K562 (cell line): ENCODE results near the gene SPRING1. TPM values are rescaled to one million over a fixed set of nuclear protein-coding genes. Genes with fewer than 3 reads are reported as not detected.

ENCODE experiments used
- ATAC-seq: fragments of 200-7000 bp; cut with Tn5 transposase; 3 replicates; pipeline ENCODE4 v1.9.1; 2020; ENCODE audit warnings: moderate library complexity
- BruUV-seq: library from RNA; stranded (reverse); fragments of 400-500 nt; replicated peaks from 2 replicates; lab custom pipeline; 2021; lab: Mats Ljungman, UMichigan
- CTCF ChIA-PET: fragments of 300-600 bp; formaldehyde crosslinking; extraction: SDS; loops from one replicate; lab custom pipeline; 2021; ENCODE audit warnings: low intra/inter-chr PET ratio; lab: Yijun Ruan, JAX
- POLR2A ChIA-PET: fragments of 300-600, 350-650 bp; sonication (Branson Sonifier 250); formaldehyde crosslinking; extraction: SDS; loops from one replicate; lab custom pipeline; 2021; ENCODE audit warnings: antibody characterized with exemption, inconsistent platforms; lab: Yijun Ruan, JAX
- DNase-seq, 4 experiments: peaks; one replicate each; pipeline versions ENCODE4 v3.0.0 to v3.0.0-alpha.2; 2011 to 2018; ENCODE audit warnings: low spot score in 3 of 4, mixed read lengths in 3 of 4; ENCODE audit errors: extremely low read depth in 1 of 4
- FAIRE-seq: peaks from 2 replicates; lab custom pipeline; 2011; peaks lifted over from hg19 to GRCh38; lab: Jason Lieb, UNC
- H2AFZ ChIP-seq: 2 replicates; pipeline ENCODE4 v1.6.0; 2011; ENCODE audit warnings: low read depth, low read length, control low read depth, inconsistent platforms
- H3K27ac ChIP-seq: fragments of 200-600 bp; 3 replicates; pipeline ENCODE4 v1.8.0; 2011; ENCODE audit warnings: low read depth, mild to moderate bottlenecking, control low read depth, inconsistent platforms, low read length, moderate library complexity, mixed read lengths; ENCODE audit errors: extremely low read depth
- H3K27me3 ChIP-seq, 2 experiments: fragments of 300-600 bp in 1 of 2; 2 replicates in 1 of 2; 3 replicates in 1 of 2; pipeline versions ENCODE4 v1.6.0 to v1.8.0; 2011; ENCODE audit warnings: inconsistent platforms in 2 of 2, low read length in 2 of 2, mild to moderate bottlenecking in 1 of 2, mixed read lengths in 1 of 2, moderate library complexity in 1 of 2; ENCODE audit not compliant: control insufficient read depth in 2 of 2, insufficient read depth in 2 of 2
- H3K36me3 ChIP-seq: fragments of 300-600 bp; 3 replicates; pipeline ENCODE4 v1.8.0; 2011; ENCODE audit warnings: mild to moderate bottlenecking, low read length, inconsistent platforms; ENCODE audit not compliant: control insufficient read depth, insufficient read depth
- H3K4me1 ChIP-seq, 2 experiments: fragments of 200-600 bp in 1 of 2; replicated peaks in 1 of 2; 2 replicates in 1 of 2; 3 replicates in 1 of 2; pipeline versions ENCODE4 v1.5.1 to v1.8.0; 2011; ENCODE audit warnings: inconsistent platforms in 2 of 2, low read length in 2 of 2, mild to moderate bottlenecking in 1 of 2, mixed read lengths in 1 of 2, moderate library complexity in 1 of 2; ENCODE audit not compliant: control insufficient read depth in 2 of 2, insufficient read depth in 2 of 2
- H3K4me2 ChIP-seq: 2 replicates; pipeline ENCODE4 v1.6.1; 2011; ENCODE audit warnings: low read length, control low read depth, inconsistent platforms, mixed read lengths; ENCODE audit not compliant: insufficient read depth
- H3K4me3 ChIP-seq: fragments of 200-600 bp; sonication (generic), shearing (Covaris generic); 2 replicates; pipeline ENCODE4 v1.5.1; 2016; ENCODE audit warnings: control low read depth, inconsistent platforms
- H3K79me2 ChIP-seq: fragments of 200-600 bp; 3 replicates; pipeline ENCODE4 v1.8.0; 2011; ENCODE audit warnings: low read length, inconsistent platforms; ENCODE audit not compliant: control insufficient read depth, insufficient read depth
- H3K9ac ChIP-seq, 2 experiments: 2 replicates each; pipeline versions ENCODE4 v1.6.0 to v1.6.1; 2011; ENCODE audit warnings: low read depth in 2 of 2, low read length in 2 of 2, control low read depth in 1 of 2, inconsistent platforms in 1 of 2, mild to moderate bottlenecking in 1 of 2, mixed read lengths in 1 of 2; ENCODE audit not compliant: insufficient read depth in 1 of 2
- H3K9me1 ChIP-seq: one replicate; pipeline ENCODE4 v1.6.0; 2011; ENCODE audit warnings: inconsistent platforms, mild to moderate bottlenecking, low read length, moderate library complexity; ENCODE audit not compliant: control insufficient read depth, insufficient read depth
- H3K9me3 ChIP-seq: replicated peaks from 2 replicates; pipeline ENCODE4 v1.5.1; 2011; ENCODE audit warnings: low read depth, low read length, inconsistent platforms; ENCODE audit not compliant: control insufficient read depth, insufficient read depth
- H4K20me1 ChIP-seq: replicated peaks from 2 replicates; pipeline ENCODE4 v1.6.1; 2011; ENCODE audit warnings: low read length, inconsistent platforms, mixed read lengths; ENCODE audit not compliant: control insufficient read depth, insufficient read depth
- CBX5 ChIP-seq: IDR thresholded peaks from 2 replicates; pipeline ENCODE4 v1.6.1; 2014; ENCODE audit warnings: low read depth, borderline replicate concordance
- GABPA ChIP-seq: fragments of 200-800 bp; sonication (Bioruptor generic); conservative IDR thresholded peaks from 2 replicates; pipeline ENCODE4 v1.6.1; 2016; ENCODE audit warnings: low read depth, missing genetic modification characterization, missing compliant biosample characterization
- GATAD2A ChIP-seq: fragments of 450-650 bp; IDR thresholded peaks from 2 replicates; pipeline ENCODE4 v1.6.1; 2017
- KDM1A ChIP-seq, 2 experiments: fragments of 450-650 bp; IDR thresholded peaks; 2 replicates each; pipeline ENCODE4 v1.6.1; 2016; ENCODE audit warnings: mild to moderate bottlenecking in 2 of 2
- NCOA4 ChIP-seq: fragments of 450-650 bp; IDR thresholded peaks from 2 replicates; pipeline ENCODE4 v1.6.1; 2018; ENCODE audit warnings: mild to moderate bottlenecking; ENCODE audit not compliant: partially characterized antibody
- NRF1 ChIP-seq, 2 experiments: fragments of 450-650 bp; IDR thresholded peaks in 1 of 2; conservative IDR thresholded peaks in 1 of 2; 2 replicates each; pipeline ENCODE4 v1.6.1; 2014; ENCODE audit warnings: mild to moderate bottlenecking in 2 of 2
- PHF8 ChIP-seq: fragments of 200-600 bp; sonication (generic); IDR thresholded peaks from 2 replicates; pipeline ENCODE4 v1.6.1; 2012; ENCODE audit warnings: mixed run types, mild to moderate bottlenecking, inconsistent platforms, low read length, moderate library complexity, borderline replicate concordance
- RB1 ChIP-seq: fragments of 450-650 bp; IDR thresholded peaks from 2 replicates; pipeline ENCODE4 v1.6.1; 2017; ENCODE audit warnings: low read depth, mild to moderate bottlenecking
- TEAD4 ChIP-seq, 2 experiments: sonication (generic) in 1 of 2; formaldehyde crosslinking in 1 of 2; IDR thresholded peaks; 2 replicates each; pipeline versions ENCODE4 v1.6.1 to v1.8.0; 2012 to 2022; ENCODE audit warnings: borderline replicate concordance in 1 of 2, inconsistent platforms in 1 of 2, low read length in 1 of 2, mild to moderate bottlenecking in 1 of 2, missing genetic modification reagents in 1 of 2
- TOE1 ChIP-seq, 2 experiments: fragments of 450-650 bp in 1 of 2; sonication (generic) in 1 of 2; formaldehyde crosslinking in 1 of 2; IDR thresholded peaks; 2 replicates each; pipeline versions ENCODE4 v1.7.1 to v1.8.0; 2016 to 2022; ENCODE audit warnings: borderline replicate concordance in 2 of 2, mild to moderate bottlenecking in 2 of 2, antibody characterized with exemption in 1 of 2, inconsistent platforms in 1 of 2, low read depth in 1 of 2, missing genetic modification reagents in 1 of 2, moderate library complexity in 1 of 2
- ZEB2 ChIP-seq: fragments of 450-650 bp; IDR thresholded peaks from 2 replicates; pipeline ENCODE4 v1.6.1; 2016
- ZNF121 ChIP-seq: sonication (generic); formaldehyde crosslinking; conservative IDR thresholded peaks from 2 replicates; pipeline ENCODE4 v1.8.0; 2022; ENCODE audit warnings: missing genetic modification reagents
- ZNF143 ChIP-seq: sonication (generic); formaldehyde crosslinking; IDR thresholded peaks from 2 replicates; pipeline ENCODE4 v1.9.0; 2022; ENCODE audit warnings: mild to moderate bottlenecking, missing genetic modification reagents
- ZNF507 ChIP-seq: conservative IDR thresholded peaks from 2 replicates; pipeline ENCODE4 v1.6.1; 2017; ENCODE audit warnings: missing genetic modification characterization, missing compliant biosample characterization
- WGBS: fragments of 100-300 bp; shearing (Covaris generic); methylation state at CpG from one replicate; pipeline ENCODE4 v1.1.6; 2016; ENCODE audit warnings: low coverage, mixed read lengths; ENCODE audit not compliant: insufficient coverage; ENCODE audit errors: missing lambda C conversion rate; 5-methylcytosine and 5-hydroxymethylcytosine counted together
- in situ Hi-C: fragments of 300-500 bp; cut with MboI; formaldehyde crosslinking; loops from 4 replicates; pipeline ENCODE4 v1.15.0; 2018; ENCODE audit warnings: inconsistent platforms, mixed read lengths
- intact Hi-C: fragments of 100-400 bp; cut with micrococcal nuclease; formaldehyde crosslinking; loops from 2 replicates; pipeline ENCODE4 v1.14.2; 2022
- polyA plus RNA-seq, 8 experiments: library from polyadenylated mRNA; depleted of rRNA in 4 of 8; stranded (reverse) in 5 of 8; unstranded in 3 of 8; fragments of >200 nt; fragmentation: Nextera tagmentation in 2 of 8; fragmentation: Illumina TruSeq in 1 of 8; extraction: Ambion mirVana in 2 of 8; extraction: Trizol in 1 of 8; gene quantifications; 2 replicates each; pipeline versions ENCODE4 v1.2.1 to v1.2.3, GENCODE V29; 2011 to 2014; ENCODE audit warnings: inconsistent platforms in 1 of 8, missing spikeins in 1 of 8
- total RNA-seq, 7 experiments: library from RNA; depleted of rRNA in 6 of 7; stranded (reverse); fragments of >200 nt in 6 of 7; fragmentation: Illumina TruSeq in 2 of 7; extraction: Trizol in 2 of 7; gene quantifications; 2 replicates each; pipeline versions ENCODE4 v1.2.1 to v1.2.3, GENCODE V29; 2011 to 2021; ENCODE audit warnings: low replicate concordance in 1 of 7
- TF ChIP-seq, protein P1 (sequence below): sonication (generic); formaldehyde crosslinking; IDR thresholded peaks from 2 replicates; pipeline ENCODE4 v1.9.0; 2022; ENCODE audit warnings: mild to moderate bottlenecking, missing genetic modification reagents
- TF ChIP-seq, protein P2 (sequence below): sonication (generic); formaldehyde crosslinking; IDR thresholded peaks from 2 replicates; pipeline ENCODE4 v1.8.0; 2022; ENCODE audit warnings: missing genetic modification reagents, mild to moderate bottlenecking, borderline replicate concordance
- TF ChIP-seq, protein P3 (sequence below): fragments of 250-450 bp; sonication (Bioruptor Pico); IDR thresholded peaks from 2 replicates; pipeline ENCODE4 v1.8.0; 2022; ENCODE audit warnings: moderate library complexity, mild to moderate bottlenecking, inconsistent platforms

The SPRING1 gene
- total and polyA plus RNA-seq, 9 of the 15 experiments (the other 6 are each of a cell fraction or from before 2014, with no cell fraction given) = 1.1 to 20.0 (median 8.0) TPM

DNA sequence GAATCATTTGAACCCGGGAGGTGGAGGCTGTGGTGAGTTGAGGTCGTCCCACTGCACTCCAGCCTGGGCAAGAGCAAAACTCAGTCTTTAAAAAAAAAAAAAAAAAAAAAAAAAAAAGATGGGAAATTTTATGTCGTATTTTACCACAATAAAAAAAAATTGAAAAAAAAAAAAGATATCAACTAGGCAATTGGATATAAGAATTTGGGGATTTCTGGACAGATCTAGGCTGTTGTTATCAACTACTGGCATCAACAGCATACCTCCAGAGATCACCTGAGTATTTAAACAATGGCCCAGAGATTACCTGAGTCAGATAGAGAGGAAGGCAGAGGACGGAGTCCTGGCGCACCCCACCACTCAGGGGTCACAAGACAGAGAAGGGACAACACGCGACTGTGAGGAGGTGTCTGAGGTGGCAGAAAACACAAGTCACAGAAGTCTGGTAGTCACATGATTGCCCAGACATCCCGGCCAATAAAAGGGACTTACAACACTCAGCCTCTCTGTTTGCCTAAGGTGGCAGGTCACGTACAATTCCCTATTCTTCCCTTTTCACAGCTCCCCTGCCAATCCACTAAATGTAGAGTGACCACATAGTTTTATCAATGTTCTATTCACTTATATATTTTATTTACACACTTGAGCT is 1.8 kb downstream of the SPRING1 start (continued):
- TF ChIP-seq GABPA = no peak
- no peak for TF ChIP-seq ZNF121 (CRISPR knock-in tag)
- no peak for TF ChIP-seq RB1
- TF ChIP-seq NCOA4 = no peak
- peak; percentile 29; the same call in 1 of the 2 replicates for TF ChIP-seq TOE1 (IDR thresholded peaks at IDR 0.05; ENCODE audit: borderline replicate concordance)
- no peak for TF ChIP-seq TOE1 (CRISPR knock-in tag; IDR thresholded peaks at IDR 0.05; ENCODE audit: borderline replicate concordance, low read depth)
- TF ChIP-seq, protein P1, sequence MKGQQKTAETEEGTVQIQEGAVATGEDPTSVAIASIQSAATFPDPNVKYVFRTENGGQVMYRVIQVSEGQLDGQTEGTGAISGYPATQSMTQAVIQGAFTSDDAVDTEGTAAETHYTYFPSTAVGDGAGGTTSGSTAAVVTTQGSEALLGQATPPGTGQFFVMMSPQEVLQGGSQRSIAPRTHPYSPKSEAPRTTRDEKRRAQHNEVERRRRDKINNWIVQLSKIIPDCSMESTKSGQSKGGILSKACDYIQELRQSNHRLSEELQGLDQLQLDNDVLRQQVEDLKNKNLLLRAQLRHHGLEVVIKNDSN (CRISPR knock-in tag) = 0 out of 2 replicates have a peak, but pooled peaks have one; percentile 30
- no peak for TF ChIP-seq ZNF507 (tag)

DNA sequence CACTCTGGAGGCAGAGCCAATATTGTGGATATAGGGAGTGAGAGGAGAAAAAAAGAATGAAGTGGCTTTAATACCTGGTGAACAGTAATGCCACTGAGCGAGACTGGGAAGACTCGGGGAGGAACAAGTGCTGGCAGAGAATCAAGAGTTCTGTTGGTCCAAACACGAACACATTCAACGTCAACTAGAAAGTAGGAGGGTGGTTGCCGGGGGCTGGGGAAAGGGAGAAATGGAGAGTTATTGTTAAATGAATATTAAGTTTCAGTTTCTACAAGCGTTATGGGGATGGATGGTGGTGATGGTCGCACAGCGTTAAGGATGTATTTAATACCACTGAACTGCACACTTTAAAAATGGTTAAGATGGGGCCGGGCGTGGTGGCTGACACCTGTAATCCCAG is 2.8 kb downstream of the SPRING1 start:
- ChIA-PET CTCF (no interaction called here), POLR2A (no interaction called here)
- Histone ChIP-seq H3K36me3 (peaks cover 18% of the 10 kb centered on the region; the same call in 2 of the 3 replicates), H4K20me1 (no peaks in the 10 kb centered on the region; the same call in 1 of the 2 replicates), H3K79me2 (peaks cover 16% of the 10 kb centered on the region; the same call in 2 of the 3 replicates), H3K9me1 (peaks cover 3% of the 10 kb centered on the region), H3K4me2 (no peak overlapping the region), H3K27me3 (peaks cover 7 to 10% of the 10 kb centered on the region in 2 experiments; a peak in 2 of 5 replicates), H3K9me3 (no peaks in the 10 kb centered on the region), H2AFZ (no peak overlapping the region), H3K9ac (no peak overlapping the region), H3K4me1 (peaks cover 8 to 13% of the 10 kb centered on the region in 2 experiments; a peak in 4 of 5 replicates), H3K27ac (no peak overlapping the region), H3K4me3 (no peak overlapping the region)
- BruUV-seq = no TSS peak
- DNase-seq (no peak), FAIRE-seq (no peak), ATAC-seq (no peak)
- 94% methylated on average over 10 of the region's 10 CpGs for WGBS
- intact Hi-C loops = no loop called here
- in situ Hi-C loops = no loop called here
- TF ChIP-seq PHF8 (no peak), ZEB2 (no peak), NRF1 (conservative IDR thresholded peaks at IDR 0.05 in 1 of 2, IDR thresholded peaks at IDR 0.05 in 1 of 2) (no peak), KDM1A (IDR thresholded peaks at IDR 0.05) (no peak), TEAD4 (IDR thresholded peaks at IDR 0.05; ENCODE audit: low read length) (no peak), TEAD4 (CRISPR knock-in tag; IDR thresholded peaks at IDR 0.05; ENCODE audit: borderline replicate concordance) (no peak), CBX5 (no peak), ZNF143 (CRISPR knock-in tag) (no peak), GATAD2A (no peak)
- TF ChIP-seq, protein P2, sequence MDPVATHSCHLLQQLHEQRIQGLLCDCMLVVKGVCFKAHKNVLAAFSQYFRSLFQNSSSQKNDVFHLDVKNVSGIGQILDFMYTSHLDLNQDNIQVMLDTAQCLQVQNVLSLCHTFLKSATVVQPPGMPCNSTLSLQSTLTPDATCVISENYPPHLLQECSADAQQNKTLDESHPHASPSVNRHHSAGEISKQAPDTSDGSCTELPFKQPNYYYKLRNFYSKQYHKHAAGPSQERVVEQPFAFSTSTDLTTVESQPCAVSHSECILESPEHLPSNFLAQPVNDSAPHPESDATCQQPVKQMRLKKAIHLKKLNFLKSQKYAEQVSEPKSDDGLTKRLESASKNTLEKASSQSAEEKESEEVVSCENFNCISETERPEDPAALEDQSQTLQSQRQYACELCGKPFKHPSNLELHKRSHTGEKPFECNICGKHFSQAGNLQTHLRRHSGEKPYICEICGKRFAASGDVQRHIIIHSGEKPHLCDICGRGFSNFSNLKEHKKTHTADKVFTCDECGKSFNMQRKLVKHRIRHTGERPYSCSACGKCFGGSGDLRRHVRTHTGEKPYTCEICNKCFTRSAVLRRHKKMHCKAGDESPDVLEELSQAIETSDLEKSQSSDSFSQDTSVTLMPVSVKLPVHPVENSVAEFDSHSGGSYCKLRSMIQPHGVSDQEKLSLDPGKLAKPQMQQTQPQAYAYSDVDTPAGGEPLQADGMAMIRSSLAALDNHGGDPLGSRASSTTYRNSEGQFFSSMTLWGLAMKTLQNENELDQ (CRISPR knock-in tag) = no peak
- TF ChIP-seq, protein P3, sequence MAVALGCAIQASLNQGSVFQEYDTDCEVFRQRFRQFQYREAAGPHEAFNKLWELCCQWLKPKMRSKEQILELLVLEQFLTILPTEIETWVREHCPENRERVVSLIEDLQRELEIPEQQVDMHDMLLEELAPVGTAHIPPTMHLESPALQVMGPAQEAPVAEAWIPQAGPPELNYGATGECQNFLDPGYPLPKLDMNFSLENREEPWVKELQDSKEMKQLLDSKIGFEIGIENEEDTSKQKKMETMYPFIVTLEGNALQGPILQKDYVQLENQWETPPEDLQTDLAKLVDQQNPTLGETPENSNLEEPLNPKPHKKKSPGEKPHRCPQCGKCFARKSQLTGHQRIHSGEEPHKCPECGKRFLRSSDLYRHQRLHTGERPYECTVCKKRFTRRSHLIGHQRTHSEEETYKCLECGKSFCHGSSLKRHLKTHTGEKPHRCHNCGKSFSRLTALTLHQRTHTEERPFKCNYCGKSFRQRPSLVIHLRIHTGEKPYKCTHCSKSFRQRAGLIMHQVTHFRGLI (CRISPR knock-in tag) = no peak
